Prostate gland (tissue), 2 donors: ENCODE data around the gene PUM2. TPM values are rescaled to one million over a fixed set of nuclear protein-coding genes. Genes with fewer than 3 reads are reported as not detected.

Experiments used
- DNase-seq: peaks from one replicate; pipeline ENCODE4 v3.0.0-alpha.2; 2019; ENCODE audit warnings: low spot score
- H3K27ac ChIP-seq, 2 donors: fragments of 200-600 bp; sonication (generic); 2 replicates each; pipeline ENCODE4 v1.5.1; 2017 to 2019
- H3K27me3 ChIP-seq: fragments of 200-600 bp; sonication (generic); replicated peaks from 2 replicates; pipeline ENCODE4 v1.5.1; 2019; ENCODE audit not compliant: insufficient read depth
- H3K36me3 ChIP-seq, 2 donors: fragments of 200-600 bp; sonication (generic); 1 replicate in 1 of 2; 2 replicates in 1 of 2; pipeline versions ENCODE4 v1.5.1 to v1.8.1; 2017 to 2019
- H3K4me1 ChIP-seq: fragments of 200-600 bp; sonication (generic); replicated peaks from 2 replicates; pipeline ENCODE4 v1.5.1; 2019
- H3K4me3 ChIP-seq, 2 donors: fragments of 200-600 bp; sonication (generic); 2 replicates each; pipeline ENCODE4 v1.5.1; 2017 to 2019
- H3K9me3 ChIP-seq: fragments of 200-600 bp; sonication (generic); 2 replicates; pipeline ENCODE4 v1.5.1; 2017
- CTCF ChIP-seq, 4 experiments: fragments of 200-600 bp in 2 of 4; fragments of 450-650 bp in 2 of 4; sonication (generic) in 2 of 4; IDR thresholded peaks; 1 replicate in 3 of 4; 2 replicates in 1 of 4; pipeline ENCODE4 v1.5.1; 2016 to 2019; ENCODE audit warnings: antibody characterized with exemption in 4 of 4, mild to moderate bottlenecking in 2 of 4, moderate library complexity in 2 of 4
- POLR2A ChIP-seq: fragments of 450-650 bp; IDR thresholded peaks from one replicate; pipeline ENCODE4 v1.6.1; 2016; ENCODE audit warnings: antibody characterized with exemption, mild to moderate bottlenecking
- POLR2AphosphoS5 ChIP-seq: sonication (generic); formaldehyde crosslinking; IDR thresholded peaks from one replicate; pipeline ENCODE4 v1.6.1; 2017; ENCODE audit warnings: antibody characterized with exemption
- WGBS: methylation state at CpG from one replicate; pipeline ENCODE4 v1.1.5; 2018; 5-methylcytosine and 5-hydroxymethylcytosine counted together
- intact Hi-C: fragments of 100-400 bp; cut with DNase I; formaldehyde crosslinking; loops from one replicate; pipeline ENCODE4 v1.14.2; 2022
- total RNA-seq, 2 donors: library from RNA; depleted of rRNA; stranded (reverse); fragments of >200 nt; gene quantifications; one replicate each; pipeline ENCODE4 v1.1.0, GENCODE V29; 2016

The PUM2 gene
- total RNA-seq, 2 donors from 2014 or later: 60.8 to 89.0 TPM

GRCh38 chr2:20349513-20349921 is 1.1 kb downstream of the PUM2 start:
- Histone ChIP-seq H3K27ac (peak overlapping the region; percentile 98), H3K36me3 (no peaks in the 10 kb centered on the region), H3K27me3 (no peaks in the 10 kb centered on the region), H3K4me3 (peak overlapping the region; percentile 89 to 90), H3K9me3 (no peaks in the 10 kb centered on the region), H3K4me1 (peaks cover 10% of the 10 kb centered on the region)
- 2% methylated on average over 5 of the region's 5 CpGs for WGBS
- TF ChIP-seq POLR2A (no peak), POLR2AphosphoS5 (peak; percentile 31), CTCF (IDR thresholded peaks at IDR 0.05) (no peak)
- DNase-seq: no peak
- intact Hi-C loops: no loop called here

GRCh38 chr2:20348542-20348941 is 2.1 kb downstream of the PUM2 start:
- H3K4me3 ChIP-seq: no peak overlapping the region
- no peak overlapping the region for H3K27ac ChIP-seq
- H3K36me3 ChIP-seq: no peaks in the 10 kb centered on the region
- no peak for DNase-seq
- no peaks in the 10 kb centered on the region for H3K9me3 ChIP-seq
- no peak for TF ChIP-seq POLR2A
- no peak for TF ChIP-seq POLR2AphosphoS5
- no peak for TF ChIP-seq CTCF (IDR thresholded peaks at IDR 0.05)
- intact Hi-C loops: no loop called here
- WGBS: 69% methylated on average over 17 of the region's 17 CpGs
- H3K27me3 ChIP-seq: no peaks in the 10 kb centered on the region
- peaks cover 10% of the 10 kb centered on the region for H3K4me1 ChIP-seq

GRCh38 chr2:20346565-20347381 is 3.9 kb downstream of the PUM2 start:
- no peaks in the 10 kb centered on the region for H3K9me3 ChIP-seq
- no peak overlapping the region for H3K27ac ChIP-seq
- H3K4me1 ChIP-seq: peaks cover under 1% of the 10 kb centered on the region
- WGBS: 37% methylated on average over 5 of the region's 5 CpGs
- no peak for TF ChIP-seq POLR2A
- no peak for TF ChIP-seq CTCF (IDR thresholded peaks at IDR 0.05)
- no peak for TF ChIP-seq POLR2AphosphoS5
- no peaks in the 10 kb centered on the region for H3K27me3 ChIP-seq
- no peak overlapping the region for H3K4me3 ChIP-seq
- H3K36me3 ChIP-seq: no peaks in the 10 kb centered on the region
- intact Hi-C loops: no loop called here
- DNase-seq: no peak

- Histone ChIP-seq H3K4me1 (no peaks in the 10 kb centered on the region), H3K36me3 (no peaks in the 10 kb centered on the region), H3K9me3 (no peaks in the 10 kb centered on the region), H3K4me3 (no peak overlapping the region), H3K27ac (no peak overlapping the region), H3K27me3 (no peaks in the 10 kb centered on the region)
- intact Hi-C loops: no loop called here
- TF ChIP-seq CTCF (IDR thresholded peaks at IDR 0.05) (no peak), POLR2AphosphoS5 (no peak), POLR2A (no peak)
- DNase-seq: no peak
- WGBS: 79% methylated on average over 2 of the region's 2 CpGs
These were observed 7.5 kb downstream of the PUM2 start for GRCh38 chr2:20343128-20343527.

GRCh38 chr2:20339012-20339411 is 11.6 kb downstream of the PUM2 start:
- H3K27me3 ChIP-seq: no peaks in the 10 kb centered on the region
- H3K36me3 ChIP-seq: no peaks in the 10 kb centered on the region
- TF ChIP-seq POLR2AphosphoS5: no peak
- no peak for TF ChIP-seq POLR2A
- no peak for TF ChIP-seq CTCF (IDR thresholded peaks at IDR 0.05)
- DNase-seq: no peak
- no peak overlapping the region for H3K27ac ChIP-seq
- H3K4me3 ChIP-seq: no peak overlapping the region
- H3K9me3 ChIP-seq: no peaks in the 10 kb centered on the region
- 51% methylated on average over 1 of the region's 1 CpG for WGBS
- intact Hi-C loops: no loop called here
- H3K4me1 ChIP-seq: no peaks in the 10 kb centered on the region
